HG02852 (cell line): ENCODE results near the gene GRID1.

ENCODE experiments used
- ATAC-seq: cut with Tn5 transposase; IDR thresholded peaks from one replicate; pipeline ENCODE4 v1.9.1; 2021; ENCODE audit warnings: mild to moderate bottlenecking, moderate library complexity; ENCODE audit not compliant: unreplicated experiment

The GRID1 gene

GRCh38 chr10:86197166-86197790, 169.3 kb downstream of the GRID1 start:
- no peak for ATAC-seq

- no peak for ATAC-seq
Measured at GRCh38 chr10:86195521-86196157, 171.0 kb downstream of the GRID1 start.

GRCh38 chr10:86194684-86195083, 171.9 kb downstream of the GRID1 start:
- ATAC-seq = no peak

GRCh38 chr10:86193841-86194240, 172.8 kb downstream of the GRID1 start:
- ATAC-seq = no peak

- ATAC-seq = no peak
Measured at GRCh38 chr10:86192691-86193090, 173.9 kb downstream of the GRID1 start.

GRCh38 chr10:86192147-86192546, 174.4 kb downstream of the GRID1 start:
- no peak for ATAC-seq

- no peak for ATAC-seq
Measured at GRCh38 chr10:86191686-86192085, 174.9 kb downstream of the GRID1 start.

GRCh38 chr10:86191166-86191565, 175.4 kb downstream of the GRID1 start:
- ATAC-seq = no peak

- ATAC-seq = no peak
Measured at GRCh38 chr10:86190291-86190690, 176.3 kb downstream of the GRID1 start.

GRCh38 chr10:86189891-86190290, 176.7 kb downstream of the GRID1 start:
- ATAC-seq = no peak

GRCh38 chr10:86188796-86189558, 177.6 kb downstream of the GRID1 start:
- no peak for ATAC-seq

- ATAC-seq = no peak
Measured at GRCh38 chr10:86188326-86188725, 178.3 kb downstream of the GRID1 start.

GRCh38 chr10:86187499-86188239, 178.9 kb downstream of the GRID1 start:
- ATAC-seq = no peak

GRCh38 chr10:86186633-86187032, 180.0 kb downstream of the GRID1 start:
- ATAC-seq = no peak

GRCh38 chr10:86182595-86182994, 184.0 kb downstream of the GRID1 start:
- ATAC-seq = no peak

GRCh38 chr10:86182150-86182549, 184.4 kb downstream of the GRID1 start:
- no peak for ATAC-seq

GRCh38 chr10:86180861-86181260, 185.7 kb downstream of the GRID1 start:
- no peak for ATAC-seq

GRCh38 chr10:86179961-86180360, 186.6 kb downstream of the GRID1 start:
- ATAC-seq = no peak

- ATAC-seq = no peak
Measured at GRCh38 chr10:86179153-86179524, 187.5 kb downstream of the GRID1 start.

GRCh38 chr10:86178401-86179152, 188.0 kb downstream of the GRID1 start:
- no peak for ATAC-seq
